Heart left ventricle (tissue), 13 donors: ENCODE data around the gene NR3C2.

Experiments used
- CTCF ChIP-seq, 12 donors: fragments of 200-600 bp; sonication (generic) in 4 of 12; IDR thresholded peaks; one replicate each; pipeline versions ENCODE4 v1.5.0 to v1.8.0; 2018 to 2022; ENCODE audit warnings: antibody characterized with exemption in 12 of 12, mild to moderate bottlenecking in 5 of 12
- POLR2A ChIP-seq, 2 donors: fragments of 450-650 bp; IDR thresholded peaks; one replicate each; pipeline ENCODE4 v1.6.1; 2017; ENCODE audit warnings: antibody characterized with exemption in 2 of 2, mild to moderate bottlenecking in 2 of 2, moderate library complexity in 2 of 2
- donor health status: ischemic (EF 13 %, LVEDD 7.1; RV severe dilation, severe dysfunction).
- donor health status: DM: no; HTN: yes; CAD: no.
- donor health status: DM: no; HTN: no; CAD: no.
- donor health status: ischemic (EF 25% LVEDD 6.9; RV normal size, moderate dysfunction).
- donor health status: ischemic (EF 25% LVEDD 5.7; RV mildly dilated, moderate dysfunction).
- donor health status: ischemic (EF 35%, LVEDD 5.7; RV mildly dilated, moderate dysfunction).
- donor health status: nonischemic (EF 11% LVEDD 7.7; RV severe dilation, severe dysfunction).
- donor health status: DM: yes; HTN: yes; CAD: no.
- donor health status: PGD.
- donor health status: ischemic (EF 29% LVEDD 5.4; RV normal size, mild dysfunction).
- donor health status: nonischemic (EF 23%, LVEDD 6.1; RV moderate dilation, normal function).

- TF ChIP-seq CTCF (IDR thresholded peaks at IDR 0.05) (no peak), POLR2A (IDR thresholded peaks at IDR 0.05) (no peak)
Measured at GRCh38 chr4:148061795-148062194, 380.4 kb downstream of the NR3C2 start.
